Calu3 (cell line): ENCODE data around the gene NELL1. TPM values are rescaled to one million over a fixed set of nuclear protein-coding genes. Genes with fewer than 3 reads are reported as not detected.

Experiments
- BruUV-seq: library from RNA; stranded (reverse); fragments of 400-500 nt; replicated peaks from 2 replicates; lab custom pipeline; 2021; lab: Mats Ljungman, UMichigan
- CTCF ChIA-PET: fragments of 300-600 bp; sonication (Branson Sonifier 250); formaldehyde crosslinking; loops from one replicate; lab custom pipeline; 2022; ENCODE audit warnings: antibody characterized with exemption; lab: Charles Lee
- DNase-seq: peaks from one replicate; pipeline ENCODE4 v3.0.0; 2022
- H3K27ac Mint-ChIP-seq: one replicate; pipeline ENCODE4 v1.8.0; 2022; ENCODE audit warnings: mixed read lengths; ENCODE audit not compliant: unreplicated experiment
- H3K27me3 Mint-ChIP-seq: one replicate; pipeline ENCODE4 v1.8.0; 2022; ENCODE audit warnings: mixed read lengths; ENCODE audit not compliant: unreplicated experiment
- H3K36me3 Mint-ChIP-seq: one replicate; pipeline ENCODE4 v1.8.0; 2022; ENCODE audit warnings: mild to moderate bottlenecking, moderate library complexity, mixed read lengths; ENCODE audit not compliant: insufficient read depth, unreplicated experiment
- H3K4me1 Mint-ChIP-seq: one replicate; pipeline ENCODE4 v1.8.0; 2022; ENCODE audit warnings: mild to moderate bottlenecking, low read depth, mixed read lengths; ENCODE audit not compliant: unreplicated experiment
- H3K4me3 Mint-ChIP-seq: one replicate; pipeline ENCODE4 v1.8.0; 2022; ENCODE audit warnings: mild to moderate bottlenecking, low read depth, moderate library complexity, mixed read lengths; ENCODE audit not compliant: unreplicated experiment
- H3K9me3 Mint-ChIP-seq: one replicate; pipeline ENCODE4 v1.8.0; 2022; ENCODE audit warnings: low read depth, mixed read lengths; ENCODE audit not compliant: unreplicated experiment
- CTCF ChIP-seq: fragments of 200-600 bp; IDR thresholded peaks from one replicate; pipeline ENCODE4 v1.8.0; 2022; ENCODE audit warnings: antibody characterized with exemption; ENCODE audit not compliant: unreplicated experiment
- intact Hi-C: fragments of 100-400 bp; cut with micrococcal nuclease; formaldehyde crosslinking; loops from one replicate; pipeline ENCODE4 v1.10.0; 2022; ENCODE audit not compliant: unreplicated experiment
- total RNA-seq: library from RNA; stranded (reverse); gene quantifications from 2 replicates; pipeline ENCODE4 v1.2.3, GENCODE V29; 2022

The NELL1 gene
- total RNA-seq, 1 experiment from 2014 or later, result not detected

DNA sequence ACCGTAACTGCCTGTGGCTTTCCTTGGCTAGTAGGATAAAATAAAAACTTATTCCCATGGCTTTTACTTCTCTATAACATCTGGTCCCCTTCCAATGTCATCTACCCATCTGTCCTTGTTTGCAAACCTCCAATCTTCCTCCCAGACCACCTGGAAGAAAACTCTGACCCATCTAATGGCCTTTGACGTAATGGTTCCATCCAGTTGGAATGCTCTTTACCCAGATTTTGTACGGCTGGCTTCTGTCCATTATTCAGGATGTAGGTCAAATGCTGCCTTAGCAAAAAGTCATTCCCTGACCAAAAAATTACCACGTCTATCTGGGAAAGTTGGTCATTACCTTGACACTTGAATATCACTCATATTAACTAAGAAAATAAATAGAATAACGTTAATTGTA is 945.6 kb downstream of the NELL1 start:
- no peak for DNase-seq
- intact Hi-C loops, result no loop called here
- Mint-ChIP-seq H3K9me3 (no peaks in the 10 kb centered on the region), H3K36me3 (no peaks in the 10 kb centered on the region), H3K27me3 (no peaks in the 10 kb centered on the region), H3K4me3 (no peak overlapping the region), H3K27ac (no peak overlapping the region), H3K4me1 (no peaks in the 10 kb centered on the region)
- no peak for TF ChIP-seq CTCF
- CTCF ChIA-PET, result no interaction called here
- BruUV-seq, result no TSS peak

DNA sequence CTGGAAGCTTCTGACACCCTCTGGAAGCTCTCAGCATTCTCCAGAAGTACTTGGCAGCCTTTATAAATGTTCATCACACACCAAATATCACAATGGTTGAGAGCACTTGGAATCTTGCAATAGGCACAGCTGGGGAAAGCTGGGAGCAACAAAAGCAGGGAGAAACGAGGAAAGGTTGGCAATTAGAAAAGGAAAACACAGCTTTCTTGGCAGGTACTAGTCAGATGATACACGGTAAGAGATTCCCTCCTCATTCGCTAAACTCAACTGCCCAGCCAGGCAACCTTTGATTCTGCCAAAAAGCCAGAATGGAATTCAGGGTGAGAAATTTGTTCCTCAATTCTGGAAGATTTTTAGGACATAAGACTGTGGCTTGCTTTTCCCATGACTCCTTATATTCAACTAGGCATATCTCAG is 946.6 kb downstream of the NELL1 start:
- no peak for TF ChIP-seq CTCF
- no peak overlapping the region for H3K4me3 Mint-ChIP-seq
- DNase-seq, result no peak
- intact Hi-C loops, result no loop called here
- no TSS peak for BruUV-seq
- no peaks in the 10 kb centered on the region for H3K27me3 Mint-ChIP-seq
- no peaks in the 10 kb centered on the region for H3K4me1 Mint-ChIP-seq
- H3K27ac Mint-ChIP-seq, result no peak overlapping the region
- no peaks in the 10 kb centered on the region for H3K36me3 Mint-ChIP-seq
- CTCF ChIA-PET, result no interaction called here
- no peaks in the 10 kb centered on the region for H3K9me3 Mint-ChIP-seq

GRCh38 chr11:21622566-21622965 is 953.2 kb downstream of the NELL1 start:
- H3K9me3 Mint-ChIP-seq, result no peaks in the 10 kb centered on the region
- no peak overlapping the region for H3K4me3 Mint-ChIP-seq
- H3K27ac Mint-ChIP-seq, result no peak overlapping the region
- H3K4me1 Mint-ChIP-seq, result no peaks in the 10 kb centered on the region
- CTCF ChIA-PET, result no interaction called here
- intact Hi-C loops, result no loop called here
- H3K36me3 Mint-ChIP-seq, result no peaks in the 10 kb centered on the region
- TF ChIP-seq CTCF, result no peak
- no TSS peak for BruUV-seq
- DNase-seq, result no peak
- H3K27me3 Mint-ChIP-seq, result no peaks in the 10 kb centered on the region

- H3K27ac Mint-ChIP-seq, result no peak overlapping the region
- H3K4me1 Mint-ChIP-seq, result no peaks in the 10 kb centered on the region
- no TSS peak for BruUV-seq
- TF ChIP-seq CTCF, result no peak
- no peaks in the 10 kb centered on the region for H3K36me3 Mint-ChIP-seq
- H3K4me3 Mint-ChIP-seq, result no peak overlapping the region
- H3K27me3 Mint-ChIP-seq, result no peaks in the 10 kb centered on the region
- intact Hi-C loops, result no loop called here
- CTCF ChIA-PET, result no interaction called here
- no peak for DNase-seq
- H3K9me3 Mint-ChIP-seq, result no peaks in the 10 kb centered on the region
Measured at GRCh38 chr11:21622995-21623394, 953.6 kb downstream of the NELL1 start.

Other genes with a start within 250 kb of the NELL1 start
- gene SLC6A5, start 70.0 kb upstream of the NELL1 start, total RNA-seq, result not detected in 2 replicates